GM12891 (cell line): ENCODE measurements around the gene CHMP1B.

ENCODE experiments used
- POLR2A ChIP-seq: IDR thresholded peaks from 2 replicates; pipeline ENCODE4 v1.6.1; 2011; ENCODE audit warnings: low read depth, low read length, control low read depth
- POLR2AphosphoS5 ChIP-seq: IDR thresholded peaks from 2 replicates; pipeline ENCODE4 v1.6.1; 2011; ENCODE audit warnings: low read depth, low read length, control low read depth
- TAF1 ChIP-seq: IDR thresholded peaks from 2 replicates; pipeline ENCODE4 v1.6.1; 2011; ENCODE audit warnings: low read depth, low read length, control low read depth

DNA sequence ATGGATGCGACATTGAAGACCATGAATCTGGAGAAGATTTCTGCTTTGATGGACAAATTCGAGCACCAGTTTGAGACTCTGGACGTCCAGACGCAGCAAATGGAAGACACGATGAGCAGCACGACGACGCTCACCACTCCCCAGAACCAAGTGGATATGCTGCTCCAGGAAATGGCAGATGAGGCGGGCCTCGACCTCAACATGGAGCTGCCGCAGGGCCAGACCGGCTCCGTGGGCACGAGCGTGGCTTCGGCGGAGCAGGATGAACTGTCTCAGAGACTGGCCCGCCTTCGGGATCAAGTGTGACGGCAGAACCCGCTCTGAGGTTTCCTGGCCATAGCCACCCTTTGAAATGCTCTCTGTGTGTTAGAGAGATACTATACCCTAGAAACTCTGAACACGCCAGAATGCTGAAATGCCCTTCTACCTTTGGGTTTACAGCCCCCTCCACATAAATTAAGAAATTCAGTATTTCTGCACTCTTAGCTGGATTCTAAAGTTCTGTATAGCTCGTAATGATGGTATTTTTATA is 659 bp downstream of the CHMP1B start:
- no peak for TF ChIP-seq POLR2A
- no peak for TF ChIP-seq POLR2AphosphoS5
- no peak for TF ChIP-seq TAF1
